H1 (cell line): ENCODE measurements around the gene CCNB3. TPM values are rescaled to one million over a fixed set of nuclear protein-coding genes. Genes with fewer than 3 reads are reported as not detected.

ENCODE experiments used
- CTCF ChIA-PET: fragments of 300-600 bp; sonication (Branson Sonifier 250); formaldehyde crosslinking; loops from one replicate; lab custom pipeline; 2021; ENCODE audit not compliant: partially characterized antibody; lab: Charles Lee
- POLR2A ChIA-PET: fragments of 300-600 bp; sonication (Branson Sonifier 250); formaldehyde crosslinking; loops from one replicate; lab custom pipeline; 2021; ENCODE audit warnings: inconsistent platforms; ENCODE audit not compliant: partially characterized antibody; lab: Charles Lee
- DNase-seq, 2 experiments: peaks; one replicate each; pipeline versions ENCODE4 v3.0.0 to v3.0.0-alpha.2; 2010 to 2022; ENCODE audit warnings: low spot score in 2 of 2, low read depth in 1 of 2, mixed read lengths in 1 of 2
- FAIRE-seq: peaks from 2 replicates; lab custom pipeline; 2011; peaks lifted over from hg19 to GRCh38; lab: Jason Lieb, UNC
- H2AFZ ChIP-seq: 2 replicates; pipeline ENCODE4 v1.8.1; 2012; ENCODE audit warnings: low read length, inconsistent platforms
- H2AK5ac ChIP-seq: 2 replicates; pipeline ENCODE4 v1.6.1; 2013; ENCODE audit warnings: low read depth, low read length
- H2BK120ac ChIP-seq: replicated peaks from 2 replicates; pipeline ENCODE3; 2013; ENCODE audit warnings: low read depth, low read length, inconsistent platforms
- H2BK12ac ChIP-seq: 2 replicates; pipeline ENCODE4 v1.6.1; 2013; ENCODE audit warnings: low read depth, low read length
- H2BK15ac ChIP-seq: 2 replicates; pipeline ENCODE4 v1.6.1; 2013; ENCODE audit warnings: low read length
- H2BK20ac ChIP-seq: 2 replicates; pipeline ENCODE4 v1.6.1; 2013; ENCODE audit warnings: low read length
- H2BK5ac ChIP-seq: 2 replicates; pipeline ENCODE4 v1.6.1; 2013; ENCODE audit warnings: low read depth, low read length
- H3K14ac ChIP-seq: 2 replicates; pipeline ENCODE4 v1.6.1; 2013; ENCODE audit warnings: inconsistent platforms; ENCODE audit not compliant: insufficient read length
- H3K18ac ChIP-seq: 2 replicates; pipeline ENCODE4 v1.6.1; 2013; ENCODE audit warnings: low read length; ENCODE audit errors: extremely low read depth
- H3K23ac ChIP-seq: 2 replicates; pipeline ENCODE4 v1.6.1; 2013; ENCODE audit warnings: inconsistent platforms; ENCODE audit not compliant: insufficient read length
- H3K23me2 ChIP-seq: 2 replicates; pipeline ENCODE4 v1.6.1; 2013; ENCODE audit warnings: low read depth, low read length
- H3K27ac ChIP-seq: 2 replicates; pipeline ENCODE4 v1.6.1; 2011; ENCODE audit warnings: low read depth, low read length, inconsistent platforms
- H3K27me3 ChIP-seq, 4 experiments: replicated peaks in 1 of 4; 1 replicate in 1 of 4; 2 replicates in 3 of 4; pipeline versions ENCODE4 v1.6.1 to v1.8.1; 2011 to 2013; ENCODE audit warnings: low read length in 3 of 4, mild to moderate bottlenecking in 3 of 4, inconsistent platforms in 2 of 4, mixed read lengths in 2 of 4, moderate library complexity in 1 of 4; ENCODE audit not compliant: control insufficient read depth in 3 of 4, insufficient read depth in 3 of 4; ENCODE audit errors: extremely low read depth in 1 of 4
- H3K36me3 ChIP-seq, 4 experiments: 2 replicates each; pipeline versions ENCODE4 v1.6.1 to v1.8.1; 2011 to 2013; ENCODE audit warnings: mild to moderate bottlenecking in 4 of 4, low read length in 3 of 4, moderate library complexity in 2 of 4, control low read depth in 1 of 4, inconsistent platforms in 1 of 4; ENCODE audit not compliant: insufficient read depth in 4 of 4, control insufficient read depth in 2 of 4
- H3K4ac ChIP-seq: replicated peaks from 2 replicates; pipeline ENCODE3; 2013; ENCODE audit warnings: low read length, low read depth, mixed read lengths, inconsistent platforms; ENCODE audit not compliant: insufficient read length
- H3K4me1 ChIP-seq, 4 experiments: replicated peaks in 1 of 4; 1 replicate in 1 of 4; 2 replicates in 3 of 4; pipeline versions ENCODE4 v1.6.1 to v1.8.1; 2011 to 2013; ENCODE audit warnings: low read length in 3 of 4, inconsistent platforms in 2 of 4, mixed read lengths in 1 of 4; ENCODE audit not compliant: insufficient read depth in 4 of 4, control insufficient read depth in 3 of 4
- H3K4me2 ChIP-seq, 2 experiments: 2 replicates each; pipeline versions ENCODE4 v1.6.1 to v1.8.1; 2011 to 2013; ENCODE audit warnings: low read depth in 2 of 2, low read length in 2 of 2, control low read depth in 1 of 2, inconsistent platforms in 1 of 2, mild to moderate bottlenecking in 1 of 2; ENCODE audit not compliant: insufficient read depth in 1 of 2
- H3K4me3 ChIP-seq, 4 experiments: fragments of 200-600, 300-600 bp in 1 of 4; sonication (generic), shearing (Covaris generic), sonication (Bioruptor Twin) in 1 of 4; 2 replicates each; pipeline versions ENCODE4 v1.5.1 to v1.8.1; 2011 to 2016; ENCODE audit warnings: low read length in 4 of 4, low read depth in 3 of 4, control low read depth in 2 of 4, inconsistent platforms in 2 of 4, mild to moderate bottlenecking in 2 of 4, mixed read lengths in 1 of 4, moderate library complexity in 1 of 4; ENCODE audit not compliant: insufficient read depth in 2 of 4; ENCODE audit errors: extremely low read depth in 1 of 4
- H3K56ac ChIP-seq: replicated peaks from 2 replicates; pipeline ENCODE3; 2013; ENCODE audit warnings: low read depth, mild to moderate bottlenecking, mixed read lengths, low read length, inconsistent platforms; ENCODE audit not compliant: insufficient read length
- H3K79me1 ChIP-seq: 2 replicates; pipeline ENCODE4 v1.6.1; 2013; ENCODE audit warnings: low read depth, low read length, control low read depth
- H3K79me2 ChIP-seq, 2 experiments: 2 replicates each; pipeline versions ENCODE4 v1.6.1 to v1.8.1; 2012 to 2013; ENCODE audit warnings: low read length in 2 of 2, mild to moderate bottlenecking in 2 of 2, inconsistent platforms in 1 of 2; ENCODE audit not compliant: insufficient read depth in 2 of 2, control insufficient read depth in 1 of 2
- H3K9ac ChIP-seq, 4 experiments: replicated peaks in 1 of 4; 1 replicate in 1 of 4; 2 replicates in 3 of 4; pipeline versions ENCODE4 v1.6.1 to v1.8.1; 2011 to 2013; ENCODE audit warnings: low read depth in 3 of 4, low read length in 3 of 4, control low read depth in 2 of 4, mild to moderate bottlenecking in 2 of 4, moderate library complexity in 2 of 4, inconsistent platforms in 1 of 4; ENCODE audit errors: extremely low read depth in 1 of 4
- H3K9me3 ChIP-seq, 2 experiments: 2 replicates each; pipeline versions ENCODE4 v1.6.1 to v1.8.1; 2012 to 2013; ENCODE audit warnings: mild to moderate bottlenecking in 2 of 2, moderate library complexity in 2 of 2, control low read depth in 1 of 2, inconsistent platforms in 1 of 2, low read depth in 1 of 2, low read length in 1 of 2, mixed read lengths in 1 of 2; ENCODE audit not compliant: insufficient read depth in 2 of 2
- H4K20me1 ChIP-seq, 2 experiments: replicated peaks in 1 of 2; 2 replicates each; pipeline versions ENCODE3 to v1.8.1; 2011 to 2013; ENCODE audit warnings: inconsistent platforms in 2 of 2, low read length in 2 of 2, mild to moderate bottlenecking in 1 of 2; ENCODE audit not compliant: insufficient read depth in 2 of 2, control insufficient read depth in 1 of 2
- H4K5ac ChIP-seq: 2 replicates; pipeline ENCODE4 v1.6.1; 2013; ENCODE audit warnings: low read length, low read depth, mixed read lengths, inconsistent platforms; ENCODE audit not compliant: insufficient read length
- H4K8ac ChIP-seq: 2 replicates; pipeline ENCODE4 v1.8.0; 2013; ENCODE audit warnings: mild to moderate bottlenecking, moderate library complexity, low read length, inconsistent platforms; ENCODE audit not compliant: insufficient read depth; ENCODE audit errors: extremely low read depth
- H4K91ac ChIP-seq: replicated peaks from 2 replicates; pipeline ENCODE3; 2013; ENCODE audit warnings: low read length, mixed read lengths, inconsistent platforms; ENCODE audit not compliant: insufficient read length
- ATF2 ChIP-seq: IDR thresholded peaks from 2 replicates; pipeline ENCODE4 v1.6.1; 2012; ENCODE audit warnings: low read length, inconsistent platforms
- BACH1 ChIP-seq: IDR thresholded peaks from 2 replicates; pipeline ENCODE4 v1.6.1; 2012; ENCODE audit warnings: low read length, improper control_type of control experiment
- CHD2 ChIP-seq: IDR thresholded peaks from 2 replicates; pipeline ENCODE4 v1.6.1; 2012; ENCODE audit warnings: low read length, improper control_type of control experiment
- CTBP2 ChIP-seq: IDR thresholded peaks from 2 replicates; pipeline ENCODE4 v1.7.0; 2011; ENCODE audit warnings: borderline replicate concordance, mild to moderate bottlenecking, moderate library complexity, mixed read lengths, low read length; ENCODE audit not compliant: insufficient read depth, insufficient read length
- GTF2F1 ChIP-seq: IDR thresholded peaks from 2 replicates; pipeline ENCODE4 v1.6.1; 2012; ENCODE audit warnings: low read depth, low read length, improper control_type of control experiment, borderline replicate concordance
- NANOG ChIP-seq: IDR thresholded peaks from 2 replicates; pipeline ENCODE4 v1.6.1; 2011; ENCODE audit warnings: low read length, low read depth, mild to moderate bottlenecking, inconsistent platforms; ENCODE audit not compliant: insufficient read depth, poor library complexity, severe bottlenecking
- RNF2 ChIP-seq: fragments of 200-900, 300-1000 bp; sonication (generic); IDR thresholded peaks from 2 replicates; pipeline ENCODE4 v1.7.1; 2016; ENCODE audit warnings: borderline replicate concordance, low read depth, mild to moderate bottlenecking, antibody characterized with exemption, low read length; ENCODE audit not compliant: poor library complexity, severe bottlenecking; ENCODE audit errors: missing control alignments
- SP2 ChIP-seq: IDR thresholded peaks from 2 replicates; pipeline ENCODE4 v1.6.1; 2012; ENCODE audit warnings: mild to moderate bottlenecking, low read length, inconsistent platforms
- SP4 ChIP-seq: IDR thresholded peaks from 2 replicates; pipeline ENCODE4 v1.6.1; 2012; ENCODE audit warnings: low read length, inconsistent platforms
- TAF1 ChIP-seq: IDR thresholded peaks from 2 replicates; pipeline ENCODE4 v1.6.1; 2011; ENCODE audit warnings: mild to moderate bottlenecking, low read depth, low read length
- TAF7 ChIP-seq: optimal IDR thresholded peaks from 2 replicates; pipeline ENCODE3; 2011; ENCODE audit warnings: low read depth, mild to moderate bottlenecking, inconsistent platforms, low read length, moderate library complexity, borderline replicate concordance
- ZNF274 ChIP-seq: IDR thresholded peaks from 2 replicates; pipeline ENCODE4 v1.7.0; 2012; ENCODE audit warnings: low read length, borderline replicate concordance; ENCODE audit errors: extremely low read depth
- WGBS, 2 experiments: shearing (Covaris generic) in 1 of 2; methylation state at CpG; one replicate each; pipeline versions ENCODE4 v1.1.6 to v1.1.7; 2013 to 2015; ENCODE audit warnings: low lambda C conversion rate in 2 of 2, mixed read lengths in 2 of 2, inconsistent platforms in 1 of 2, low coverage in 1 of 2, missing lambda C conversion rate in 1 of 2; ENCODE audit not compliant: insufficient replicate concordance in 2 of 2, insufficient coverage in 1 of 2, insufficient read length in 1 of 2; ENCODE audit errors: extremely low coverage in 1 of 2, missing lambda C conversion rate in 1 of 2; 5-methylcytosine and 5-hydroxymethylcytosine counted together
- polyA plus RNA-seq, 7 experiments: library from polyadenylated mRNA; depleted of rRNA in 3 of 7; stranded (reverse) in 5 of 7; unstranded in 2 of 7; fragments of >200 nt in 5 of 7; fragments of 200-250 nt in 2 of 7; gene quantifications; 1 replicate in 5 of 7; 2 replicates in 1 of 7; 4 replicates in 1 of 7; pipeline versions ENCODE4 v1.2.1 to v1.2.3, GENCODE V29; 2011 to 2013; ENCODE audit warnings: missing spikeins in 2 of 7, mixed read lengths in 2 of 7
- total RNA-seq: library from RNA; stranded (reverse); fragmentation: NEBNext Ultra II Directional; extraction: Animal tissue kit (Norgen Biotek cat#: 25700); gene quantifications from 2 replicates; pipeline ENCODE4 v1.2.1, GENCODE V29; 2021

Gene CCNB3
- total and polyA plus RNA-seq, 2 of the 8 experiments (the other 6 are each of a cell fraction or from before 2014, with no cell fraction given), result 0.09 to 0.30 TPM

GRCh38 chrX:50157545-50158135 lies 46.9 kb upstream of the CCNB3 start:
- H2BK120ac ChIP-seq, result no peak overlapping the region
- no peak overlapping the region for H3K4me2 ChIP-seq
- H4K20me1 ChIP-seq, result no peaks in the 10 kb centered on the region
- no peaks in the 10 kb centered on the region for H3K27me3 ChIP-seq
- no peaks in the 10 kb centered on the region for H3K79me2 ChIP-seq
- ChIA-PET CTCF (interaction anchor here (0.8 to 1.2 kb wide), 2 partner anchors 57 to 498 kb away, joined by 3 read pairs; no protein-coding TSS in a partner anchor), POLR2A (no interaction called here)
- H2BK12ac ChIP-seq, result no peak overlapping the region
- H3K14ac ChIP-seq, result no peak overlapping the region
- no peak overlapping the region for H4K5ac ChIP-seq
- no peaks in the 10 kb centered on the region for H3K79me1 ChIP-seq
- no peak for FAIRE-seq
- no peaks in the 10 kb centered on the region for H3K9me3 ChIP-seq
- no peaks in the 10 kb centered on the region for H3K36me3 ChIP-seq
- DNase-seq, result no peak
- H3K23ac ChIP-seq, result no peak overlapping the region
- H2BK15ac ChIP-seq, result no peak overlapping the region
- no peaks in the 10 kb centered on the region for H3K4me1 ChIP-seq
- no peak overlapping the region for H4K91ac ChIP-seq
- H2BK5ac ChIP-seq, result no peak overlapping the region
- H2AK5ac ChIP-seq, result no peak overlapping the region
- H3K23me2 ChIP-seq, result no peaks in the 10 kb centered on the region
- H3K4me3 ChIP-seq, result no peak overlapping the region
- no peak overlapping the region for H2BK20ac ChIP-seq
- H3K27ac ChIP-seq, result no peak overlapping the region
- WGBS, 2 experiments, result 86% methylated on average over 3 of the region's 4 CpGs; no CpG with 5 or more reads in 1 of the 2 experiments
- H2AFZ ChIP-seq, result no peak overlapping the region
- no peak overlapping the region for H4K8ac ChIP-seq
- H3K9ac ChIP-seq, result no peak overlapping the region
- H3K18ac ChIP-seq, result no peak overlapping the region
- H3K4ac ChIP-seq, result no peak overlapping the region
- H3K56ac ChIP-seq, result no peak overlapping the region
- no peak for TF ChIP-seq CHD2
- TF ChIP-seq NANOG, result no peak
- TF ChIP-seq BACH1, result no peak
- TF ChIP-seq SP2, result no peak
- TF ChIP-seq ZNF274, result no peak
- no peak for TF ChIP-seq ATF2
- TF ChIP-seq CTBP2, result no peak
- no peak for TF ChIP-seq RNF2
- no peak for TF ChIP-seq TAF1
- TF ChIP-seq GTF2F1, result no peak
- TF ChIP-seq TAF7, result no peak
- no peak for TF ChIP-seq SP4
